Endodermal cell (in vitro differentiated cells): ENCODE measurements around the gene PRICKLE2. TPM values are rescaled to one million over a fixed set of nuclear protein-coding genes. Genes with fewer than 3 reads are reported as not detected.

ENCODE experiments used
- DNase-seq: peaks from one replicate; pipeline ENCODE4 v3.0.0-alpha.2; 2017
- H3K27ac ChIP-seq: 2 replicates; pipeline ENCODE4 v1.5.1; 2013; ENCODE audit warnings: mild to moderate bottlenecking, low read depth, low read length, moderate library complexity
- H3K27me3 ChIP-seq: 2 replicates; pipeline ENCODE4 v1.6.1; 2013; ENCODE audit warnings: mild to moderate bottlenecking, low read length, moderate library complexity; ENCODE audit not compliant: insufficient read depth, control insufficient read depth, poor library complexity, severe bottlenecking
- H3K36me3 ChIP-seq: 2 replicates; pipeline ENCODE4 v1.7.0; 2013; ENCODE audit warnings: mild to moderate bottlenecking, low read length, moderate library complexity; ENCODE audit not compliant: control insufficient read depth, insufficient read depth
- H3K4me1 ChIP-seq: one replicate; pipeline ENCODE4 v1.7.0; 2013; ENCODE audit warnings: low read length; ENCODE audit not compliant: control insufficient read depth, insufficient read depth
- H3K4me3 ChIP-seq: 2 replicates; pipeline ENCODE4 v1.5.1; 2013; ENCODE audit warnings: mild to moderate bottlenecking, low read length, moderate library complexity
- H3K9ac ChIP-seq: 2 replicates; pipeline ENCODE4 v1.6.1; 2013; ENCODE audit warnings: mild to moderate bottlenecking, low read length, moderate library complexity; ENCODE audit not compliant: poor library complexity, severe bottlenecking; ENCODE audit errors: extremely low read depth
- H3K9me3 ChIP-seq: 2 replicates; pipeline ENCODE4 v1.6.1; 2013; ENCODE audit warnings: mild to moderate bottlenecking, low read length, moderate library complexity; ENCODE audit not compliant: control insufficient read depth
- H3K27ac Mint-ChIP-seq: 2 replicates; pipeline ENCODE4 v1.8.0; 2020; ENCODE audit warnings: mixed read lengths
- H3K27me3 Mint-ChIP-seq: 2 replicates; pipeline ENCODE4 v1.8.0; 2021; ENCODE audit warnings: mild to moderate bottlenecking, mixed read lengths; ENCODE audit not compliant: insufficient read depth
- H3K36me3 Mint-ChIP-seq: 2 replicates; pipeline ENCODE4 v1.8.0; 2020; ENCODE audit warnings: low read depth, mixed read lengths
- H3K4me1 Mint-ChIP-seq: 2 replicates; pipeline ENCODE4 v1.8.0; 2020; ENCODE audit warnings: mixed read lengths
- H3K4me3 Mint-ChIP-seq: 2 replicates; pipeline ENCODE4 v1.8.0; 2020; ENCODE audit warnings: mild to moderate bottlenecking, moderate library complexity, mixed read lengths
- H3K9me3 Mint-ChIP-seq: 2 replicates; pipeline ENCODE4 v1.8.0; 2020; ENCODE audit warnings: mild to moderate bottlenecking, mixed read lengths
- CTCF ChIP-seq: fragments of 200-600 bp; sonication (generic); conservative IDR thresholded peaks from 2 replicates; pipeline ENCODE4 v1.5.0; 2021; ENCODE audit warnings: antibody characterized with exemption, mild to moderate bottlenecking
- WGBS, 2 experiments: methylation state at CpG; one replicate each; pipeline versions ENCODE4 v1.1.5 to v1.1.7; 2013; ENCODE audit warnings: missing lambda C conversion rate in 2 of 2, mixed read lengths in 1 of 2; ENCODE audit not compliant: insufficient coverage in 1 of 2, insufficient read length in 1 of 2; 5-methylcytosine and 5-hydroxymethylcytosine counted together
- total RNA-seq, 2 donors: library from RNA; stranded (reverse); fragmentation: NEBNext Ultra II Directional in 1 of 2; extraction: Animal tissue kit (Norgen Biotek cat#: 25700) in 1 of 2; gene quantifications; 2 replicates in 1 of 2; 3 replicates in 1 of 2; pipeline ENCODE4 v1.2.1, GENCODE V29; 2021

PRICKLE2 gene
- total RNA-seq, 2 donors from 2014 or later, result 8.5 to 10.4 TPM

GRCh38 chr3:64104006-64104405, 121.3 kb downstream of the PRICKLE2 start:
- Mint-ChIP-seq H3K27ac (no peak overlapping the region), H3K9me3 (no peaks in the 10 kb centered on the region), H3K4me1 (peaks cover 39% of the 10 kb centered on the region), H3K4me3 (no peak overlapping the region), H3K36me3 (peaks cover 5% of the 10 kb centered on the region), H3K27me3 (peaks cover 4% of the 10 kb centered on the region)
- no peaks in the 10 kb centered on the region for H3K9me3 ChIP-seq
- H3K9ac ChIP-seq, result no peak overlapping the region
- peaks cover 26% of the 10 kb centered on the region for H3K4me1 ChIP-seq
- H3K36me3 ChIP-seq, result peaks cover 6% of the 10 kb centered on the region
- no peak for TF ChIP-seq CTCF
- H3K4me3 ChIP-seq, result no peak overlapping the region
- H3K27me3 ChIP-seq, result no peaks in the 10 kb centered on the region
- H3K27ac ChIP-seq, result no peak overlapping the region
- no peak for DNase-seq
- WGBS, 2 experiments, result 95% methylated on average over 3 of the region's 3 CpGs; no CpG with 5 or more reads in 1 of the 2 experiments

DNA sequence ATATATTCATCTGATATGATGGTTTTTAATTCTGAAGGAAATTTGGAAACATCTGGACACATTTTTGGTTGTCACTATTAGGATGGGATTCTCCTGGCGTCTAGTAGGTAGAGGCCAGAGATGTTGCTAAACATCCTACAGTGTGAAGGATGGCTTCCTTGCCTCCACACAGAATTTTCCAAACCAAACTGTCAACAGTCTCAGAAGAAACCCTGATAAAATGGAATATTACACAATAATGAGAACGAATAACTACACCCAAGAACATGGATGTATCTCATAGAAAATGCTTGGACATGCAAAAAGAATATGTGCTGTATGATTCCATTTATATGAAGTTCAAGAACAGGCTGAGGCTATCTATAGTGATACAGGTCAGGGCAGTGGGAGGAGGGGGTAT, 122.1 kb downstream of the PRICKLE2 start:
- Histone ChIP-seq H3K9ac (no peak overlapping the region), H3K4me1 (peaks cover 22% of the 10 kb centered on the region), H3K27ac (no peak overlapping the region), H3K9me3 (no peaks in the 10 kb centered on the region), H3K27me3 (peaks cover 4% of the 10 kb centered on the region), H3K36me3 (peaks cover 10% of the 10 kb centered on the region), H3K4me3 (no peak overlapping the region)
- DNase-seq, result no peak
- Mint-ChIP-seq H3K4me3 (no peak overlapping the region), H3K36me3 (peaks cover 6% of the 10 kb centered on the region), H3K27me3 (peaks cover 4% of the 10 kb centered on the region), H3K9me3 (no peaks in the 10 kb centered on the region), H3K4me1 (peaks cover 34% of the 10 kb centered on the region), H3K27ac (no peak overlapping the region)
- 88 to 92% methylated on average over 2 of the region's 2 CpGs for WGBS, 2 experiments
- no peak for TF ChIP-seq CTCF

- no peak for DNase-seq
- H3K27ac ChIP-seq, result no peak overlapping the region
- H3K9me3 ChIP-seq, result no peaks in the 10 kb centered on the region
- Mint-ChIP-seq H3K27ac (no peak overlapping the region), H3K9me3 (no peaks in the 10 kb centered on the region), H3K4me1 (peaks cover 34% of the 10 kb centered on the region), H3K27me3 (peaks cover 4% of the 10 kb centered on the region), H3K4me3 (no peak overlapping the region), H3K36me3 (peaks cover 6% of the 10 kb centered on the region)
- TF ChIP-seq CTCF, result no peak
- H3K36me3 ChIP-seq, result peaks cover 10% of the 10 kb centered on the region
- H3K9ac ChIP-seq, result no peak overlapping the region
- WGBS, 2 experiments, result 94 to 100% methylated on average over 2 of the region's 2 CpGs
- H3K4me1 ChIP-seq, result peaks cover 19% of the 10 kb centered on the region
- H3K4me3 ChIP-seq, result no peak overlapping the region
- H3K27me3 ChIP-seq, result peaks cover 4% of the 10 kb centered on the region
These were observed 123.1 kb downstream of the PRICKLE2 start for GRCh38 chr3:64102147-64102546.
